ENCODE measurements around the gene POLR1E.
"Not testable (repeated sequence)": the region's sequence is repeated elsewhere in the genome, so short reads cannot be mapped to it uniquely, and the experiment has no call there.

Gene POLR1E

DNA sequence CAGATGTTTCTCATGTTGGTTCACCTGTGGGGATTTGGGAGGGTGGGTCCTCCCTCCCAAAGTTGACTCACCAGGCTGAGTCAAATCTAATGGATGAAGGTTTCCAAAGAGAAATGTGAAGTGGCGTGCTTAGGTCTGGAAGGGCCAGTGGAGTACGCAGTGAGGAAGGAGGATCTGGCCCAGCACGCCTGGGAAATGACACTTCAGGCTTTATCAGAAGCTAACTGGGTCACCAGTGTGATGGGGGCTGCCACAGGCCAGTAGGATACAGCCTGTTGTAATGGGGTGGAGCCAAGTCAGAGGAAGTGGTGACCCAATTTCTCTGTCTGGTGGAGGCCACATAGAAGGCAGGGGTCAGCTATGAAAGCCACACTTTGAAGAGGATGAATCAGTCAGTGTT, 18.0 kb downstream of the POLR1E start:
- no peak for DNase-seq (ENCODE audit: low read depth, low spot score)

DNA sequence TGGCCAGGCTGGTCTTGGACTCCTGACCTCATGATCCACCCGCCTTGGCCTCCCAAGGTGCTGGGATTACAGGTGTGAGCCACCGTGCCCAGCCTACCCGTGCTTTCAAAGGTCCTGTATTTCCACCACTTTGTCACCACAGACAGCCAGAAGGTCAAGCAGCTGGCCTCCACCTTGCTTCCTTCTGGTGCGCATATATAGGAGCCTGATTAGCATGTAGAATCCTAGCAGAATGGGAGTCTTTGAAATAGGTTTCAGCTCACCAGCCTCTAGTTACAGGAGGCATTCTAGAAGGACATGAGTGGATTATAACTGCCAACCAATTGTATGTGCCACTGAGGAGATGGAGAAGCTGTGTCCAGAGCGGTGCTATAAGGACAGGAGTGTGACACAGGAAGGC, 18.9 kb downstream of the POLR1E start:
- no peak for DNase-seq (ENCODE audit: low read depth, low spot score)

DNA sequence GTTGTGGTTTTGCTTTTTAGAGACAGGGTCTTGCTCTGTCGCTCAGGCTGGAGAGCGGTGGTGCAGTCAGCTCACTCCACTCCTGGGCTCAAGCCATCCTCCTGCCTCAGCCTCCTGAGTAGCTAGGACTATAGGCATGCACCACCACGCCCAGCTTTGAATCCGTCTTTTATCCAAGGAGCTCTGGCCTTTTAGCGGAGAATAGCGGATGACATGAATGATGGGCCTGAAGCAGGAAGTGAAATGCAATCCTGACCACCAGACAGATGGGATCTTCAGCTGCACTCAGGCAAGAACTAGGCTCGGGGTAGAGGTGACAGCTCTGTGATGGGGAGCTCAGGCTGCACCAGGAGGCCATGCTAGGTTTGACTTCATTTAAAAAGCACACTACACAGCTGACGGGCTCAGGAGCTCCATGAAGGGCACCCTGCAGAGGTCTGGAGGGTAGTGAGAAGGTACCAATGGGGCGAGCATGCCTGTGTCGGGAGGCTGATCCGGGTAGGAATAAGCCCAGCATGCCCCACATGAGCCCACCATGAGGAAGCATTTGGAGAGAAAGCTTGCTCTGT, 21.9 kb downstream of the POLR1E start:
- no peak for DNase-seq (ENCODE audit: low read depth, low spot score)

DNA sequence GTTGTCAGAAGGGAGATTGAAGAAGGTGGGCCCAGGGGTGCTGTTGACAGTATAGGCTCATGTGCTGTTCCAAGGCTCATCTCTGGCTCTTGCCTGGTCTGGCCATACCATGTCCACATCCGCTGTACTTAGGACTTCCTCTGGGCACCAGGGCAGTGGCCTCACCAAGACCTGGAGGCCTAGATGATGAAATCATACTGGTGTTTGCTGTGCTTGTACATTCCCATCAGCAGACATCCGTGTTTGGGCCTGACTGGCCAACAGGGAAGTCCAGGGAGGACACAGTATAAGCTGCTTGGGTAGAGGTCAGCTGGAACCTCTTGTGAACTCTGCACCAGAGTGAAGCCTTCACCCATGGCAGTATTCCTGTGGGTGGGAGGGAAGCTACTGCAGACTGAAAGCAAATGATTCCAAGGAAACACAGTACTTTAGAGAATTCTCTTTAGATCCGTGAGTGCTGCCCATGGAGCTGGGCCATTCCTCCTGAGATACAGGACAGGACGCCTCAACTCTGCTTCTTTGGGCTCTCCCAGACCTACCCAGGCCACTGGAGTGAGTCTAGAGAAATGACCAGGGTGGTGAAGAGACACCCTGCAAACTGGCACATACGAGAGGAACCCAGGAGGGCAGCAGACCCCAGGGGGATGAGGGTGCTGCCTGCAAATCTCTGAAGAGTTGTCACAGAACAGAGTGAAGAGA, 22.5 kb downstream of the POLR1E start:
- DNase-seq (ENCODE audit: low read depth, low spot score), result no peak

DNA sequence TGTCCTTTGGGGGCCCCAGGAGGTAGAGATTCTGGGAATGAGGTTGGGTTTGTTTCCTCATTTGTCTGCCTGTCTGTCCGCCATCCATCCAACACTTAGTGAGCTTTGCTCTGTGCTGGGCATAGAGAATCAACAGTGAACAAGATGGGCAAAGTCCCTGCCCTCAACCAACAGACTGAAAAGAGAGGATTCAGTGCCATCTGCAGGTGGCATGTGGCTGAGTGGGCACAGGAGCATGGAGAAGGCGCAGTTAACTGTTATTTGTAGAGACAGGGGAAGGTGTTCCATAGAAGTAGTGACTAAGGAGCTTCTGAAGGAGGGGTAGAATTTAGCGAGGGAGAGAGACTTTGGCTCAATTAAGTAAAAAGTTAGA, 23.1 kb downstream of the POLR1E start:
- DNase-seq (ENCODE audit: low read depth, low spot score), result no peak

DNA sequence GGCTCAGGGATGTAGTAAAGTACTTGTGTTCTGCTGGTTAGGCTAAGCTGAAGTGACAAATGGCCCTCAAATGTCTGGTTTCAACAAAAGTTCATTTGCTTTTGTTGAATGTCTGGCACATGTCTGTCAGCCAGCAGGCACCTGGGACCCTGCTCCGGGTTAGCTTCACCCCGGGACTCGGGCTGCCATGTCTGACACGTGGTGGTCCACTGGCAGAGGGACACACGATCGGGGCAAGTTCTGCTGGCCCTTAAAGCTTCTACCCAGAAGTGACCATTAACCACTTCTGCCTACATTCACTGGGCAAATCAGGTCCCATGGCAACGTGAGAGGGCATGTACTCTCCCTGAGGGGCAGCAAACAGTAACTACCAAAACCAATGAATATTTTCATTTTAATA, 23.8 kb downstream of the POLR1E start:
- no peak for DNase-seq (ENCODE audit: low read depth, low spot score)

DNA sequence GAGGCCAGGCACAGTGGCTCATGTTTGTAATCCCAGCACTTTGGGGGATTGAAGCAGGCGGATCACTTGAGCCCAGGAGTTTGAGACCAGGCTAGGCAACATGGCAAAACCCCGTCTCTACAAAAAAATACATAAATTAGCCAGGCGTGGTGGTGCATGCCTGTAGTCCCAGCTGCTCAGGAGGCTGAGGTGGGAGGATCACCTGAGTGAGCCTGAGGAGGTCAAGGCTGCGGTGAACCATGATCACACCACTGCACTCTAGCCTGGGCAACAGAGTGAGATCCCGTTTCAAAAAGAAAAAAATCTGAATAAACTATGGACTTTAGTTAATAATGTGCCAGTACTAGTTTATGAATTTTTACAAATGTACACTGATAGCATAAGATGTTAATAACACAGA, 24.3 kb downstream of the POLR1E start:
- DNase-seq (ENCODE audit: low read depth, low spot score), result not testable (repeated sequence)

DNA sequence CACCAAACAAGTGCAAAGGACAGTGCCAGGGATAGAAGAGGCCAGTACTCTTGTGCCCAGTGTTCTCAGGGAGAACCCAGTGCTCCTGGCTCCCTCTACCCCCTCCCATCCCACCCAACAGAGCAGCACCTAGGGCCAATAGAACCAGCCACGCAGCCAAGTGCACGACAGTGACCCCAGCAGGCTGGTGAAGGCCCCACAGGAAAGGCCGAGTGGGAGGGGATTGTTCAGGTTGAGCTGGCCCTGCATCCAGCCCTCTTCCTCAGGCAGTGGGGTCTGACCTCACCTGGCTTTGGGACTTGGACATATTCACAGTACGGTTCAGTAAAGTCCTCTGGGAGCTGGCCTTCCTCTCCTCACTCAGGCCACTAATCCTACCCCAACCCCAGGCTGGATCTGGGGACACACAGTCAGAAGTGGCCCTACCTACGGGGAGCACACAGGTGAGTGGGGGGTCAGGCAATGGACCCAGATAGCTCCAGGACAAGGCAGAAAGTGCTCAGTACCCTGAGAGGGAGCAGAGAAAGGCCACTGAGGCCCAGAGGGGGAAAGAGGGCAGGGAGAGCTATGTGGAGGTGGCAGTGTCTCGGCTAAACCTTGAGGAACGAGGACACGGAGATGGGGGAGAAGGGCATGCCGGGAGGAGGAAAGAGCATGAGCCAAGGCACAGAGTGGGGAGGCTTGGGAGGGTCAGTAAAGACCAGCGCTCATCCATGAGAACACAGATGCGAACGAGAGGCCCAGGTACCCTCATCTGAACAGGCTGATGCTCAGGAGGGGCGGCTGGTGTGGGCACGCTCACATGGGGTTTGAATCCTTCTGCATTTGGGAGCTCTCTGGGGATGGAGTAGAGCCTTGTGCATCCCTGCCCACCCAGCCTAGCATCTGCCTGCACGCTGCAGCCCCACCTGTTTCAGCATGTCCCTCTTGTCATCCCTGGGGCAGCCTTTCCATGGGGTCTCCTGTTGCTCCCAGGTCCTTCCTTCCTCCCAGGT, 25.6 kb downstream of the POLR1E start:
- DNase-seq (ENCODE audit: low read depth, low spot score), result no peak

DNA sequence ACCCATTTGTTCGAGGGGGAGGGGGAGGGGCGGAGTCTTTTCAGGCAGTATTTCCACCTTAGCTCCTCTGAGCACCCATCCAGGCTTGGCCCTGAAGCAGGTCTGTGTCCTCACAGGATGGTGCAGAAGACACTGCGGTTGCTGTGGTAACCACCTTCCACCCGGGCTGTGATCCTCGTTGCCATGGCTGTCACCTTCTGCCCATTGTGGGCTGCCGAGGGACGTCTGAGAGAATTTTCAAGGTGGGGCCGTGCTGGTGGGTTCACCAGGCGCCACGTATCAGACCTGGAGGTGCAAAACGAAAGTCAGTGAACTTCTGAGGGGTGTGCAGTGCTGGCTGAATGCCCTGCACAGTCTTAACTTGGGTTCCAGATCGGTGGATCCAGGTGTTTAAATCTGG, 26.7 kb downstream of the POLR1E start:
- DNase-seq (ENCODE audit: low read depth, low spot score), result no peak

DNA sequence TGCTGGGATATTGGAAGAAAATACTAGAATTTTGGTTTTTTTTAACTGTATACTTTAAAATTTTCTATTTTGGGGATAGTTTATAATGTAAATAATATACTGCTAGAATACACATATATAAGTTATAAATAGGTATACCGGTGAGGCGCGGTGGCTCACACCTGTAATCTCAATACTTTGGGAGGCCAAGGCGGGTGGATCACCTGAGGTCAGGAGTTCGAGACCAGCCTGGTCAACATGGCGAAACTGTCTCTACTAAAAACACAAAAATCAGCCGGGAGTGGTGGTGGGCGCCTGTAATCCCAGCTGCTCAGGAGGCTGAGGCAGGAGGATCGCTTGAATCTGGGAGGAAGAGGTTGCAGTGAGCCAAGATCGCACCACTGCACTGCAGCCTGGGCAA, 28.7 kb downstream of the POLR1E start:
- not testable (repeated sequence) for DNase-seq (ENCODE audit: low read depth, low spot score)

DNA sequence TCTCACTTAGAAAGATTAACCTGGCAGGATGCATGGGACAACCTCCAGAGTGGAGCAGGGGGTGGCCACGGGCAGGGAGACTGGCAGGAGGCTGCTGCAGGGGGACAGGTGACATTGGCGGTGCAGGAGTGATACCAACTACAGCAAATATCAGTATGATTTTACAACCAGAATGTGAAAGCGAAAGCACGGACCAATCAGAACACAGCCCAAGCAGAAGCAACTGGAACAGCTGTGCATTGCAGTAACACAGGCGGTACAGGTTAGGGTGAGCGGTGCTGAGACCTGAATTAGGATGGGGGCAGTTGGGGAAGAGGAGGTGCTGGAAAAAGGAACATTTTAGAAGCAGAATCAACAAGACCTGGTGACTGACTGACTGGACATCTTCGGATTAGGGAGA, 29.3 kb downstream of the POLR1E start:
- DNase-seq (ENCODE audit: low read depth, low spot score), result no peak

DNA sequence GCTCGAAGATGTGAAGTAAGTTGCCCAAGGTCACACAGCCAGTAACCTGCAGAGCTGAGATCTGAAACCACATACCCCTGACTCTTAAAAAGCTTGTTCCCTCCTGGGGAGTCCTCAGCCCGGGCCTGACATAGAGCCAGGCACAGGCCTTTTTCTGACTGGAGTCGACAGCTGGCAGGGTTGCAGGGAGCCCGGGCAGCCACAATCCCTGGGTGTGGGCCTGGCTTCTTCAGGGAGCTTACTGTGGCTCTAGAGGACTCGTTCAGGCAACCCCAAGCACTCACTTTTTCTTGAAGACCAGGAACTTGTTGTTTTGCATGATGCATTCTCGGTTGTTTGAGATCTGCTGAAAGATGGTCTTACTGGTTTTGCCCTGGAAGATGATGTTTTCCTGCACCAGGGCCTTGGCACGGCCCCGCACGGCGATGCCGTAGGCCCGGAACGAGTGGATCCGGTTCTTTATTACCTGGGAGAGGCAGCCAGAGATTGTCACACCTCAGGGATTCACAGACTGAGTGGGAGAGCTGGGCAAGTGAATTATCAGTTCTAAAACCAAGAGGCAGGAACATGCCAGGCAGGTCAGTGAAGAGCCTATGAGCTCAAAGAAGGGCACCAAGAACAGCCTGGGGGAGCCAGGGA, 30.0 kb downstream of the POLR1E start:
- no peak for DNase-seq (ENCODE audit: low read depth, low spot score)

DNA sequence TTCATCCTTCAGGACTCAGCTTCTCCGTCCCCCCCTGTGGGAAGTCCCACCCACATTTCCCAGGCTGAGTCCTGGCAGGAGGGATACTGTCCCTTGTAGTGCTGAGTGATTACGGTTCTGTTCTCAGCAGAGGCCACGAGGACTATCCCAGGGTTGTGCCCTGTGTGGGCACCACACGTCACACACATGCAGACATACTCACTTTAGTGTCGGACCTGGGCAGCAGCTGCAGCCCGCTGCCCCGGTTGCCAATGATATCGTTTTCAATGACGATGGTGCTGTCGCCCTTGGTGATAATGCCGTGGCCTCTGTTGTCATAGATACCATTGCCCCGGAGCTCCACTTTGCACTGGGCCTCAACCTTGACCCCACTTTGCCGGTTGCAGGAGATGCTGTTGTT, 32.2 kb downstream of the POLR1E start:
- no peak for DNase-seq (ENCODE audit: low read depth, low spot score)

DNA sequence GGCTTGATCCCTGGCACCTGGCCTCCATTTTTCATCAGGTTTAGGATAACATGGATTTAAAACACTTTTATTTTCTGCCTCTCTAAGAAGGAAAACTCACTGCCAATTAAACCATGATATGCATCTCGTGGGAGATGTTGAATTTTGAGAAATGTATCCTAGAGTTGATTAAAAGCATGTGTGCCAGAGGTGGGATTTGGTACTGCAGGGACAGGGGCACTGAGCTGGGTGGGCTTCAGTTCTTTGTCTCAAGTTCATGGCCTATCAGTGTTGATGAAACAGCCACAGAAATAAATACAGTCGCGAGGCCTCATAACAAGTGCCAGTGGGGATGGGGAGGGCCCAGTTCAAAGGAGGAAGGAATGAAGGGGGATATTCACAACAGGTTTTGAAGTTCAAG, 34.9 kb downstream of the POLR1E start:
- no peak for DNase-seq (ENCODE audit: low read depth, low spot score)

DNA sequence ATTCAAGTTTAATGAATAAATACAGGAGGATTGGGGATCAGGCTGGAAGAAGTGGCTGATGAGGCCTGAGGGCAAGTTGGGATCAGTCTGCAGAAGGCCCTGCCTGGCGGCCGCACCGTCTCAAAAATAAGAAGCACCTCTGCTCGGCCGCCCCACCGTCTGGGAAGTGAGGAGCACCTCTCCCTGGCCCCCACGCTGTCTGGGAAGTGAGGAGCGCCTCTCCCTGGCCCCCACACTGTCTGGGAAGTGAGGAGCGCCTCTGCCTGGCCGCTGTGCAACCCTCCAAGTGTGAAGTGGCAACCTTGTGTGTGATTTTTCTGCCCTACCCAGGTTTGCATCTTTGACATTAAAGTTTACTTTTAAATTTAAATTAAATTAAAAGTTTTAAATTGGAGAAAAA, 35.4 kb downstream of the POLR1E start:
- no peak for DNase-seq (ENCODE audit: low read depth, low spot score)

DNA sequence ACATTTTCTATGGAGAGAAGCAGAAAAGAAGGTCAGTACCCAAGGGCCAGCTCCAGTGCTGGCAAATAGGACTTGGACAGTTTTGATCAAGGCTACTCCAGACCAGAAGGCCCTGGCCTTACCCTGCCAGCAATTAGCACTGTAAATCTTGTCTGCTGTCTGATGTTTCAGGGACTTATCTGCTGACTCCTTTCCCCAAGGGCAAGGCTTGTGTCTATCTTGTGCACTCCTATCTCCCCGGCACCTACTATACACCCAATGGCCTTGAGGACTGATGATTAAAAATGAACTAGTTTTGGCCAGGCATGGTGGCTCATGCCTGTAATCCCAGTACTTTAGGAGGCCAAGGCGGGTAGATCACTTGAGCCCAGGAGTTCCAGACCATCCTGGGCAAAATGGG, 37.2 kb downstream of the POLR1E start:
- DNase-seq (ENCODE audit: low read depth, low spot score), result no peak

DNA sequence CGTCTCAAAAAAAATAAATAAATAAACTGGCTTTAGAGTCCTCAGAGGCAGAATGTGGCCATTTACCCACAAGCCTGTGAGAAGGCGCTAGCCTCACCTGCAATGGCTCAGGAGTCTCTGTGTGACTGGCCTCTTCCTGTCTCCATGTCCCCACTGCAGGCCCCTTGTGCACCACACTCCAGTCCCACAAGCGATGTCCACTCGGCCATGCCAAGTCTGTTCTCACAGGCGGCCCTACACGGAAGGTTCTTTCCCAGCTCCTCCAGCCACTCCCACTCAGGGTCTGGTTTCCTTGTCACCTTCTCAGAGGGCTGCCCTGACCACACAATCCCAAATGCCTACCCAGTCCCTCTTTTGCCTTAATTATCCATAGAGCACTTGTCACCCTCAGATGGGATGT, 38.2 kb downstream of the POLR1E start:
- no peak for DNase-seq (ENCODE audit: low read depth, low spot score)

DNA sequence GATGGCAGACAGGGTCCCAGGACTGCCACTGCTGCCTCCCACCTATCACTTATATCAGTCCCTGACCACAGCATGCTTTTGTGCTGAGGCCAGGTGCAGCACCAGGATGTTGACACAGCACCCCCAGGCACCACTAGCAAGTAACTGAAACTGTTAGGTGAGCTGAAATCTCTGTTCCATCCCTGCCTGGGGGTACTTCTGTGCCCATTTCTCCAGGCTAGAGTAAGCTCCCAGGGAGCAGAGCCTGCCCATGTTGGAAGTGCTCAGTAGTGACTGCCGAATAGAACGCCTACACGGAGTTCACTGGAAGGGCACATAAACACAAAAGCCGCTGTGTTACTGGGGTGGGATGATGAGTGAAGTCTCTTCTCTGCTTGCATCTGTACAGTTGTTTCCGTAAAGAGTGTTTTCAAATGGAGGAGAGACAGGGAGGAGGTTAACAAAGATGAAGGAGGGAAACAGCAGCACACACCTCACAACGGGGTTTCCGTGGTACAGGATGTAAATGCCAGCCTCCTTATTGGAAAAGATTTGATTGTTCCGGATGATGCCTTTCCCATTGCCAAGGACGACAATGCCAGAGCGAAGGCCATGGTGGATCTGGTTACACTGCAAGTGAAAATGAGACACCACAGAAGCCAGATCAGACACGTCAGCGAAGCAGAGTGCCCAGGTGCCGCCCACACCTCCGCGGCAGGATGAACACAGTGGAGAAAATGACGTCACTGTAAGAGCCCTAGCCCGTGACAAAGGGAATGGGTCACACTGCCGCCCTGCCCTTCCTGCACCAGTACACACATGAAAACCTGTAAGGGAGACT, 43.1 kb downstream of the POLR1E start:
- peak; percentile 11 for DNase-seq (ENCODE audit: low read depth, low spot score)

DNA sequence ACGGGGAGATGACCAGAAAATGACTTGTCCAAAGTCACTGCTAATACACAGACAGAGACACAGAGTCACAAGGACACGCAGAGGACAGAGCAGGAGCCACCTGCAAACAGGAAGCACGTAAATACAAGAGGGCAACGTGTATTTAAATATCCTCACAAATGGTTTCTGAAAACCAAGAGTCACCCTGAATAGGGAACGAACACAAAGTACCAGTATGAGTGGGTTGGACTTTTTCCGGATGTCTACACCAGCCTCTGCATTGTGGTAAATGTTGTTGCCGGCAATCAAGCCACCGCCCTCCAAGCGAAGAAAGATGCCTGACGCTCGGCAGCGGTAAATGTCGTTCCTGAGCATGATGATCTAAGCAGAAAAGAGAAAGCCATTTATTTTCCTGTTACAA, 46.0 kb downstream of the POLR1E start:
- DNase-seq (ENCODE audit: low read depth, low spot score), result no peak

DNA sequence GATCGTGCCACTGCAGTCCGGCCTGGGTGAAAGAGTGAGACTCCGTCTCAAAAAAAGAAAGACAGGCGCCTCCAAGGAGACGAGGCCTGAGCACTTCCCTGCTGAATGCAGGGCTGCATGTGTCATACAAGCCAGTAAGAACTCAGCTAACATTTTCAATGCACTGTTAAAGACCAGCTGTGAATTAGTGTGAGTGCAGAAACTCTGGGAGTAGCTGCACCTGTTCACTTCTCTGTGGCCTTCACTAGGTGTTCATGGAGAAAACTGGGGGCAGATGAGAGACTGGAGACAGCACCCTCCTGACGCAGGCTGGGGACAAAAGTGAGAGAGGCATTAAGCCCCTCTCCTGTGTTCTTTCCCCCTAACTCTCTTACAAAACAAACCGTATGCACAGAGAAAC, 48.7 kb downstream of the POLR1E start:
- no peak for DNase-seq (ENCODE audit: low read depth, low spot score)

DNA sequence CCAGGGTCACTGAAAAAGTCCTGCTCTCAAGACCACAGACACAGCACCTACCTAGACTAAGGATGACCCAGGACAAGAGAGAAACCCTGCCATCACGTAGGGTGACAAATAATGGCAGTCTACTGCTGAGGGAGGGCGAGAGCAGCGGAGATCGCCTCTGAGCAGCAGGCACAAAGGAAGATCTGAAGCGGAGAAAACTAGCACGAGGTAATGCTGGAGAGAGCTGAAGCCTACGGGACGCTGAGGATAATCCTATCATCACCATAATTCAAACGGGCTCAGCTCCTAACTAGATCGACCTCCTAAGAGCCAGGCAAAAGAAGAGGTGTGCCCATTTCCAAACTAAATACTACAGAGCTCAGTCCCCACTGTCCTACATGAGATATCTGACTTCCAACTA, 49.2 kb downstream of the POLR1E start:
- DNase-seq (ENCODE audit: low read depth, low spot score), result no peak
